Spleen (tissue), 11 donors: ENCODE results near the gene RBM15B. TPM values are rescaled to one million over a fixed set of nuclear protein-coding genes. Genes with fewer than 3 reads are reported as not detected.

ENCODE experiments used
- DNase-seq: peaks from one replicate; pipeline ENCODE4 v3.0.0-alpha.2; 2020
- H3K27ac ChIP-seq, 8 donors: fragments of 200-600 bp; sonication (generic) in 7 of 8; 1 replicate in 4 of 8; 2 replicates in 4 of 8; pipeline versions ENCODE4 v1.5.0 to v1.8.0; 2016 to 2021; ENCODE audit warnings: inconsistent platforms in 4 of 8, mild to moderate bottlenecking in 4 of 8, moderate library complexity in 1 of 8
- H3K27me3 ChIP-seq, 7 donors: fragments of 200-600 bp; sonication (generic) in 6 of 7; replicated peaks in 1 of 7; 1 replicate in 4 of 7; 2 replicates in 3 of 7; pipeline versions ENCODE4 v1.5.0 to v1.8.0; 2016 to 2021; ENCODE audit warnings: inconsistent platforms in 3 of 7, mild to moderate bottlenecking in 1 of 7
- H3K36me3 ChIP-seq, 6 donors: fragments of 200-600 bp; sonication (generic) in 5 of 6; 1 replicate in 4 of 6; 2 replicates in 2 of 6; pipeline versions ENCODE4 v1.5.0 to v1.8.0; 2016 to 2021; ENCODE audit warnings: inconsistent platforms in 2 of 6
- H3K4me1 ChIP-seq, 6 donors: fragments of 200-600 bp; sonication (generic) in 5 of 6; 1 replicate in 3 of 6; 2 replicates in 3 of 6; pipeline versions ENCODE4 v1.5.0 to v1.8.0; 2016 to 2021; ENCODE audit warnings: inconsistent platforms in 3 of 6
- H3K4me3 ChIP-seq, 8 donors: fragments of 200-600 bp; sonication (generic) in 7 of 8; 1 replicate in 4 of 8; 2 replicates in 4 of 8; pipeline versions ENCODE4 v1.5.0 to v1.8.0; 2016 to 2021; ENCODE audit warnings: inconsistent platforms in 4 of 8, mild to moderate bottlenecking in 4 of 8, moderate library complexity in 2 of 8
- H3K9me3 ChIP-seq, 8 donors: fragments of 200-600 bp; sonication (generic) in 7 of 8; 1 replicate in 4 of 8; 2 replicates in 4 of 8; pipeline versions ENCODE4 v1.5.0 to v1.8.0; 2016 to 2021; ENCODE audit warnings: inconsistent platforms in 4 of 8
- CTCF ChIP-seq, 11 experiments: fragments of 200-600 bp in 7 of 11; fragments of 450-650 bp in 4 of 11; sonication (generic) in 4 of 11; IDR thresholded peaks in 8 of 11; conservative IDR thresholded peaks in 3 of 11; 1 replicate in 7 of 11; 2 replicates in 4 of 11; pipeline versions ENCODE4 v1.4.0 to v1.8.0; 2016 to 2021; ENCODE audit warnings: antibody characterized with exemption in 11 of 11, inconsistent platforms in 4 of 11, mild to moderate bottlenecking in 1 of 11
- POLR2A ChIP-seq, 3 donors: fragments of 450-650 bp; IDR thresholded peaks; one replicate each; pipeline ENCODE4 v1.5.1; 2017; ENCODE audit warnings: antibody characterized with exemption in 3 of 3, mild to moderate bottlenecking in 1 of 3
- POLR2AphosphoS5 ChIP-seq, 3 donors: sonication (generic); formaldehyde crosslinking; IDR thresholded peaks; one replicate each; pipeline ENCODE4 v1.5.1; 2017; ENCODE audit warnings: antibody characterized with exemption in 3 of 3
- WGBS, 5 donors: extraction: QIAGEN DNeasy Blood & Tissue Kit in 3 of 5; methylation state at CpG; one replicate each; pipeline versions ENCODE4 v1.1.5 to v1.1.7; 2013 to 2018; 5-methylcytosine and 5-hydroxymethylcytosine counted together
- intact Hi-C: fragments of 100-400 bp; cut with DNase I; formaldehyde crosslinking; loops from one replicate; pipeline ENCODE4 v1.15.0; 2023; ENCODE audit warnings: low total_unique reads
- polyA plus RNA-seq, 3 donors: library from polyadenylated mRNA; stranded (reverse); fragments of 200-250 nt; gene quantifications; one replicate each; pipeline ENCODE4 v1.2.1, GENCODE V29; 2013
- total RNA-seq, 7 donors: library from RNA; depleted of rRNA in 3 of 7; stranded (reverse); fragments of >200 nt in 3 of 7; fragmentation: NEBNext Ultra II Directional in 4 of 7; extraction: Animal tissue kit (Norgen Biotek cat#: 25700) in 4 of 7; gene quantifications; one replicate each; pipeline versions ENCODE4 v1.1.0 to v1.2.1, GENCODE V29; 2016 to 2021
- donor health status: healthy with polysubstance abuse.
- donor health status: DM: no; HTN: no; CAD: no; lungs with moderate emphysema.
- donor health status: DM: no; HTN: no; CAD: no.
- donor health status: Bipolar disorder and iron deficiency.
- donor health status: healthy.
- donor health status: DM: no; HTN: no; CAD: no.
- donor health status: DM: yes; HTN: yes; CAD: no.

Gene RBM15B
- total and polyA plus RNA-seq, 10 donors: 6.4 to 34.6 (median 23.6) TPM

GRCh38 chr3:51353131-51353530 is 38.0 kb upstream of the RBM15B start:
- no peak for DNase-seq
- H3K9me3 ChIP-seq: no peaks in the 10 kb centered on the region
- no peak overlapping the region for H3K27ac ChIP-seq
- H3K36me3 ChIP-seq: no peaks in the 10 kb centered on the region
- no peak overlapping the region for H3K4me3 ChIP-seq
- H3K4me1 ChIP-seq: no peaks in the 10 kb centered on the region
- WGBS, 5 donors: 88 to 95% (median 90%) methylated on average over 4 of the region's 4 CpGs
- peaks cover 0 to 5% (median 0%) of the 10 kb centered on the region in 7 donors for H3K27me3 ChIP-seq
- intact Hi-C loops: no loop called here
- TF ChIP-seq POLR2AphosphoS5 (IDR thresholded peaks at IDR 0.05) (no peak), POLR2A (IDR thresholded peaks at IDR 0.05) (no peak), CTCF (IDR thresholded peaks at IDR 0.05 in 8 of 11, conservative IDR thresholded peaks at IDR 0.05 in 3 of 11) (no peak)

GRCh38 chr3:51353691-51354090 is 37.4 kb upstream of the RBM15B start:
- DNase-seq: no peak
- intact Hi-C loops: no loop called here
- no peak overlapping the region for H3K27ac ChIP-seq
- H3K4me1 ChIP-seq: no peaks in the 10 kb centered on the region
- no peaks in the 10 kb centered on the region for H3K9me3 ChIP-seq
- no peaks in the 10 kb centered on the region for H3K36me3 ChIP-seq
- no peak for TF ChIP-seq CTCF (IDR thresholded peaks at IDR 0.05 in 8 of 11, conservative IDR thresholded peaks at IDR 0.05 in 3 of 11)
- TF ChIP-seq POLR2A (IDR thresholded peaks at IDR 0.05): no peak
- TF ChIP-seq POLR2AphosphoS5 (IDR thresholded peaks at IDR 0.05): no peak
- 38 to 60% (median 42%) methylated on average over 1 of the region's 1 CpG for WGBS, 5 donors
- peaks cover 0 to 5% (median 0%) of the 10 kb centered on the region in 7 donors for H3K27me3 ChIP-seq
- no peak overlapping the region for H3K4me3 ChIP-seq

- no peaks in the 10 kb centered on the region for H3K9me3 ChIP-seq
- 74 to 95% (median 92%) methylated on average over 2 of the region's 2 CpGs for WGBS, 5 donors
- H3K27ac ChIP-seq: no peak overlapping the region
Observed at GRCh38 chr3:51354172-51354571, 36.9 kb upstream of the RBM15B start.

GRCh38 chr3:51354731-51355615 is 36.1 kb upstream of the RBM15B start:
- no peaks in the 10 kb centered on the region for H3K36me3 ChIP-seq
- no peaks in the 10 kb centered on the region for H3K27me3 ChIP-seq
- H3K4me3 ChIP-seq: no peak overlapping the region
- DNase-seq: no peak
- no peaks in the 10 kb centered on the region for H3K4me1 ChIP-seq
- no peak overlapping the region for H3K27ac ChIP-seq
- H3K9me3 ChIP-seq: no peaks in the 10 kb centered on the region
- TF ChIP-seq POLR2A (IDR thresholded peaks at IDR 0.05) (no peak), CTCF (IDR thresholded peaks at IDR 0.05 in 8 of 11, conservative IDR thresholded peaks at IDR 0.05 in 3 of 11) (no peak), POLR2AphosphoS5 (IDR thresholded peaks at IDR 0.05) (no peak)
- intact Hi-C loops: no loop called here
- 88 to 95% (median 92%) methylated on average over 9 of the region's 9 CpGs for WGBS, 5 donors

More at GRCh38 chr3:51354172-51354571, 36.9 kb upstream of the RBM15B start:
- Histone ChIP-seq H3K36me3 (no peaks in the 10 kb centered on the region), H3K27me3 (peaks cover 0 to 2% (median 0%) of the 10 kb centered on the region in 7 donors), H3K4me3 (no peak overlapping the region), H3K4me1 (no peaks in the 10 kb centered on the region)
- TF ChIP-seq POLR2AphosphoS5 (IDR thresholded peaks at IDR 0.05): no peak
- intact Hi-C loops: no loop called here
- DNase-seq: no peak
